GM21381 (cell line): ENCODE data around the gene SBF1.

Experiments used
- ATAC-seq: cut with Tn5 transposase; IDR thresholded peaks from one replicate; pipeline ENCODE4 v1.9.1; 2021; ENCODE audit warnings: mild to moderate bottlenecking, moderate library complexity; ENCODE audit not compliant: unreplicated experiment

SBF1 gene

DNA sequence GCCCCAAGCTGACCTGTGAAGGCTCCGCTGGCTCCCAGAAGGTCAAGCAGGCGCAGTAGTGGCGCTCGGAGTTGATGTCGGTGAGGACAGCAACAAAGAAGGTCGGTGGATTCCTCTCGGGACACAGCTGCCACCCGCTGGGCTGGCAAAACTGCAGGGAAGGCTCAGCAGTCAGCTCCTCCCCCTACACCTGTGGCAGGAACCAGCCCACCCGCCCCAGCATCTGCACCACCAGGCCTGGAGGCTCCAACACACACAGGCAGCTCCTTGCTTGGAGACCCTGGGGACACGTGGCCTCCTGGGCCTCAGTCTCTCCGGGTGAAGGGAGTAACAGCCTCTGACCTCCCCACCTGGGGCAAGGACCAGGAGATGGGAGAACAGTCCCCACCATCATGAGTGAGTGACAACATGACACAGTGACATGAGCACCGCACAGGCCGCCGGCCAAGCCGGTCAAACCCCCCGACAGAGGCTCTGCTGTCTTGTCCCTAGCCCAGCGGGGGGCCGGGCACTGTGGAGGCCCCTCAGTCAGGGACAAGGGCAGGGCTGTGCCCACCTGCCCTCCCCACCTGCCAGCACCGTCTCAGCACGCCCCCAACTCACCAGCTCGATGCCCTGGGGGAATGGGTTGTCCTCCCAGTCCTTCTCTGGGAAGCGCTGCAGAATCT, 6.9 kb downstream of the SBF1 start:
- ATAC-seq: no peak

DNA sequence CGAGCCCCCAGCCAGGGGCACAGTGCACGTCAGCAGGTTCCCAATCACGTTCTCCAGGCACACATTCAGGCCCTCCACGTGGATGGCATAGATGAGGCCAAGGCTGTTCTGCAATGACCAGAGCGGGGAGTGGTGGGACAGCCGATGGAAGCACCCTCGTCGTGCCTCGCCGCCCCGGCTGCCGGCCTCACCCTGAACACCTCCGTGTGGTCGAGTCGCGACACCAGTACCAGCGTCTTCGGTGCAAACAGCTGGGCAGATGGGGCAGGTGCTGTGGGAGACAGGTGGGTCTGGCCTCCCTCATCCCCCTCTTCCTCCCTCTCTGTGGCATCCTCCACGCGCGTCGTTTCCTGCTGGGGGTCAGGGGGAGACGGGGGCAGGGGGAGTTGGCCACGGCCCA, 7.5 kb downstream of the SBF1 start:
- no peak for ATAC-seq

DNA sequence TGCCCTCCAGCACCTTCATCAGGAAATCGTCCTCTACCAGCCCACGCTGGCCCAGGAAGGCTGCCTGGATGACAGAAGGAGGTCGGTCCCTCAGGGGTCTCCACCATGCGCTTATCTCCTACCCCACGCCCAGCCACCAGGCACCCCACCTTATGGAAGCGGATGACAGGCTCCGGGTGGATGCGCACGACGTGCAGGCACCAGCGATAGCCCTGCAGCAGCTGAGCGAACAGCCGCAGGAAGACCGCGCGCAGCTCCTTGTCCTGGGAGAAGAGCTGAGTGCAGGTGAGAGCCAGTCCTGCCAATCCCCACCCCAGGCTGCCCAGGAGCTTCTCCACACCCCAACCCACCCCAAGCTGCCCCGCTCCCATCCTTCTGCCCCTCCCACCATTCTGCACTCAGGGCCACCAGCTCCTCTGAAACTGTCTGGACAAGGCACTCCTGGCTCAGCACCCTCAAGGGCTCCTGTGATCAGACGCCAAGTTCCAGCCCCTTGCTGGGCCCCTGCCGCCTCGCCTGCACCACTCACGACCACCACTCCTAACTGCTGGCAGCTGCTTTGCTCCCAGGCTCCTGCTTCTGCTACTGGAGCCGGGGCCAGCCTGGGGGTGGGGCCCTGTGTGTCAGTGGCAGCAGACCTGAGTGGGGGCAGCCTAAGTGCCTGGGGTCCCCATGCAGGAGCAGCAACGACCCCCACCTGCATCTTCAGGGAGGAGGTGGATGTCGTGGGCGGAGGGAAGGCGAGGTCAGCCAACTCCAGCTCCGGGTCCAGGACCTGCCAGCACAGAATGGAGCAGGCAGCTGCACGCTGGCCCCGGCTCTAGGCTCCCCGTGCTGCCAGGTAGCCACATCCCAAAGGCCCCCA, 9.5 kb downstream of the SBF1 start:
- ATAC-seq: no peak

DNA sequence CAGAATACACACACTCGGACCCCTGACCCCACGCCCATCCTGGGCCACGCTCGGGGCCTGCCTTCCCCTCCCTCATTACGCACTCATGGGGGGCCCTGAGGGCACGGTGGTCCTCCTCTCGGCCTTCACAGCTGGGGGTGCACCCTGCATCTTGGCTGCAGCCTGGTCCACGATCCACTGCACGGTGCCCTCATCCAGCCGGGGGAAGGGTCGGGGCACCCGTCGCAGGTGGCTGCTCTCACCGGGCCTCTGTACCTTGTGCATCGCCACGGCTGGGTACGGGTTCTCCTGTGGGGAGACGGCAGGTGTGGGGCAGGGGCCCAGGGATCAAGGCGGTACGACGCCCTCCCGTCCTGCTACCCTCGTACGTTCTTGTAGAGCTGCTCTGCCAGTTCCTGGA, 10.4 kb downstream of the SBF1 start:
- ATAC-seq: no peak

DNA sequence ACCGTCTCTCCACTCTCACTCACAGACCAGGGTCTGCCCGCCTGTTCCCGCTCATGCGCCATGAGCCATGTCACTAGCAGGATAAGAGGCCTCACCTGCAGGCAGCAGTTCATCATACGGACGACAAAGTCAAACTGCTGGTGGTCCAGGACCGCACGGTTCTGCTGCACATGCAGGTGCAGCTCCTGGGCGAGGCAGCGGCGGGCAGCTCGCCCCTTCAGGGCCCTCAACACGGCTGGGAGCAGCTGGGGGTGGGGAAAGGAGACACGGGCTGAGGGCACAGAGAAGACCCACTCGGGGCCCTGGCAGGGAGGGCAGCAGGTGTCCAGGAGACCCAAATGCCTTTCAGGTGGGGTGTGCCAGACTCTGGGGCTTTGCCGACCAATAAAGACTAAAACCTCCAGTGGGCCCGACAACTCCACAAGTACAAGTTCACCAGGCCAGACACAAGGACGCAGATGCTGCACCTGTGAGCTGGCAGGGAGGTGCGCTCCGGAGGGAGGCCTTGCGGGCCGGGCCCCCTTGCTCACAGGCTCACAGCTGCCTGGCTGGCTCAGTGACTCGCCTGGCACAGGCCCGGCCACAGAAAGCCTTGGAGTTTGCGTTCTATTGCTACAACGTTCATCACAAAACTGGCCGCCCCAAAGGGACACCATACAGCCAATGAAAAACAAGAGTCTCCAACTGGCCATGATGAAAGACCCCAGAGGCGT, 11.5 kb downstream of the SBF1 start:
- no peak for ATAC-seq

DNA sequence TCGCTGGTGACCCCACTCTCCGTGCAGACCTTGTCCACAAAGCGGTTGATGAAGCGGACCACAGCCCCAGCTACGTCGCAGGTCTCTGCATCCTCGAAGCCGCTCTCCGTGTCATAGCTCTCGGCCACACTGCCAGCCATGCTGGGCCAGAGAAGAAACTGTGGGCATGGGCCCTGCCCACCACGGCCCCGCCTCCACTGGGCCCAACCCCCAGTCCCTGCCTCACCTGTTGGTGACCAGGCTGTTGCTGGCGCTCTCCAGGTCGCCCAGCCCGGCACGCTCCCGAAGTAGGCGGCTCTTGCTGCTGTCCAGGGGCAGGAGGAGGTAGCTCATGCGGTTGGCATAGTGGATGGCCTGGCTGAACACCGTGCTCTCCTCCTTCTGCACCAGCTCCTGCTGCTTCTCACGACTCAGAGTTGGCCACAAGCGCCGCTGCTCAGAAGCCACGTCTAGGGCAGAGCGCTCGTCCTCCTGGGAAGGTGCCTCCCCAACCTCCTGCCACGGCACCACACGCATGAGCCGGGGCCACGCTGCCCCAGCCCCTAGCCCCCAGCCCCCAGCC, 12.8 kb downstream of the SBF1 start:
- ATAC-seq: no peak

DNA sequence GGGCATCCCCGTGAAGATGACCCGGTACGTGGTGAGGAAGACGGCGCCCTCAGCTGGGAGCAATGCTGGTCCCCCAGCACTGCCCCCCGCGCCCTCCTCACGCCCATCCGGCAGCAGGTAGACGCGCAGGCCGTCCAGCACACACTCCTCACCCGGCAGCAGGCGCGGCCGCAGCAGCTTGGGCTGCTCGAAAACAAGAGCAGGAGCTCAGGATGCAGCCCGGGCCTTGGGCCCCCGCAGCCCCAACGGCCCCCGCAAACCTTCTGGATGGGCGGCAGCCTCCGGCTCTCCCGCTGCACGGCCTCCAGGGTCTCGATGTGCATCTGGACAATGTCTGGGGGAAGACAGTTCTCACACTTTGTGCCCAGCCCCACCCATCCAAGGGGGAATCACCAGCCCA, 13.3 kb downstream of the SBF1 start:
- no peak for ATAC-seq

DNA sequence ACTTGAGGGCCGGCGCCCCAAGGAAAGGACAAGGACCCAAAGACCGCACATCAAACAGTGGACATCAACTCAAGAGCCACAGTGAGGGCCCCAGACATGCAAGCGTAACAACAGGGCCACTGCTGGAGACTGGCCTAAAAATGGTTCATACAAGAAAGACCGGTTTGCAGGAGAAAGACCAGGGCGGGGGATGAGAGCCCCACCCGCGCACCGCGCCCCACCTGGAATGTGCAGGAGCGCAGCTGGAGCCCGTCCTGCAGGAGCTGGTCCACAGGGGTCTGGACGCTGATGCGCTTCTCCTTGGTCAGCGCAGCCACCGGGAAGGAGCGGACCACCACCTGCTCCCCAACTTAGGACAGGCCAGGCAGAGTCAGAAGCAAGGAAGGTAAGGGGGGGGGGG, 13.9 kb downstream of the SBF1 start:
- no peak for ATAC-seq

DNA sequence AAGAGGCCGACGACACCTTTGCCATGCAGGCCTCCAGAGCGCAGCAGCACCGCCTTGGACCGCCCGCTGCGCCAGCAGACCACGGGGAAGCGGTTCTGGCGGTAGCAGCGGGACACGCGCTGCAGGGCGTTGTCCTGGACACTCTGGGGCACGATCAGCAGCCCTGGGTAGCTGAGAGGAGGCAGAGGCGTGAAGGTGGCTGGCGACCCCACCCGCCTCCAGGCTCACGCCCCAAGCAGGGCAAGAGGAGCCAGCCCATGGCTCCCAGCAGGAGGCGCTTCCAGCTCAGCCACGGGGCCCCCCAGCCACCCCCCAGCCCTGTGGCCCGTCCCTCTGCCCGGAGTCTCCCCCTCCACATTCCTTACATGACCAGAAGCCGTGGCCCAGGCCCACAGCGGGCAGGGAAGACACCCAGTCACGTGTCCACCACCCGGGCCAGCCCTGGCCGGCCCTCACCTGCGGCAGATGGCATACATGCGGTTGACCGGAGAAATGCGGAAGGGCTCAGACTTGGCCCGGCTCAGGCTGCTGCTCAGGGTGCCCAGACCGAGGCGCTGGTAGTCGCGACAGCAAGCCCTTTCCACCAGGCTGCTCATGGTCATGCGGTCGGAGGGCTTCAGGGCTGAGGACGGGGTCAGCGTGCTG, 15.2 kb downstream of the SBF1 start:
- no peak for ATAC-seq

DNA sequence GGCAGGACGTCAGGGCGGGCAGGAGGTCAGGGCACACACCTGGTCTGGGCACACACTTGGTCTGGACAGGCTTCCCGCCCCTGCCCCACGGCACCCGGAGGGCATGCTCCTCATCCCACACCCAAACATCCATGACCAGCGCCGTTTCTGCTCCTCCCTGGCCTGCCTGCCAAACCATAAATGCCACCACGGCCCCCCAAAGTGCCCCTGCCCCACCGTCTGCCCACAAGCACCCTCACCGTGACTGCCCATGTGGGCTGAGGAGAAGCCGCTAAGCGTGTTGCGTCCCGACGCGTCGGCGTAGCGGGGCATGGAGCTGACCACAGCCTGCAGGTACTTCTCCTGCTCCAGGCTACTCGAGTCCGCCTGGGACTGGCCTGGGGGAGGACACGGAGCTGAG, 15.8 kb downstream of the SBF1 start:
- no peak for ATAC-seq

DNA sequence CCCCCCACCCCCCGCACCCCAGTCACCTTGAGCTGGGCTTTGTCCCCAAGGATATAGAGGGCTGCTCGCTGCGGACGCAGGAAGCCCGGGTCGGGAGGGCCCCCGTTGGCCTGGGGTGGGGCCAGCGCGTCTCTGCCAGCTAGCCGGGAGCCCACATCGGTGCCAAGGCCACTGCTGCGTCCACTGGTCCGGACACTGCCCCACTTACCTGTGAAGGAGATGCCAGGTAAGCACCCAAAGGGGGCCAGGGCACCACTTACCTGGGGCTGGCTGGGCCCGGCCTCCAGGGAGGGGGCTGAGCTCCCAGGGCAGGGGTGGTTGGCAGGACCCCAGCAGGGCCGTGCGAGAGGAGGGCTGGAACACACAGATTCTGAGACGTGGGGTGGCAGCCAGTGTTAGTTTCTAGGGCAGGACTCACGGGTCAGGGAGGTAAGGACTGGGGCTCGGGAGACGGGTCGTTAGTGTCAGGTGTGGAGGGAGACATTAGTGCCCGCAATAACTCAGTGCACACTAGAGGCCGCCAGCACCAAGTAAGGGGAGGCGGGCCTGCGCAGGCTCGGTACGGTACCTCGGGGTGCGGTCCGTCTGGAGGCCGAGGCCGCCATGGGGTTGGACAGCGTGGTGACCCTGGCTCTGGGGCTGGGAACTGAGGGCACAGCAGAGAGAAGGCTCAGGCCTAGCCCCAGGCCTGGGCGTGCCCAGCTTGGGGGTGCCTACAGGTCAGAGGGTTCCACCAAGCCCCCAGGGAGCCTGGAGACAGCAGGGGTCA, 18.2 kb downstream of the SBF1 start:
- no peak for ATAC-seq

DNA sequence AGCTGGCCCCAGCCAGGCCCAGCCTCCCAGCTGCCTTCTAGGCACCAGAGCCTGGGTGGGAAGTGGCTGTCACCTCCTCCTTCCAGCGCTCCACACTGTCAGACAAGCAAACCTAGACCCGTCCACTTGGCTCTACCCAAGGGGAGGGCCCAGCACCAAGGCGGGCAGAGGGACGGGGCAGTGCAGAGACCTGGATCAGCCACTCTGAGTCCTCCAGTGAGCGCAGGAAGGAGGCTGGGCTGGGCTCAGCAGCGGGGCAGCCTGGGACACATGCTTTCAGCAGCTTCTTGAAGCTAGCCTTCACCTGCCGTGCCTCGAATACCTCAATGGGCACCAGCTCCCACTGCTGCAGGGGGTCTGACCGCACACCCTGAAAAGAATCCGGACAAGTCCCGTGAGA, 18.8 kb downstream of the SBF1 start:
- ATAC-seq: no peak

DNA sequence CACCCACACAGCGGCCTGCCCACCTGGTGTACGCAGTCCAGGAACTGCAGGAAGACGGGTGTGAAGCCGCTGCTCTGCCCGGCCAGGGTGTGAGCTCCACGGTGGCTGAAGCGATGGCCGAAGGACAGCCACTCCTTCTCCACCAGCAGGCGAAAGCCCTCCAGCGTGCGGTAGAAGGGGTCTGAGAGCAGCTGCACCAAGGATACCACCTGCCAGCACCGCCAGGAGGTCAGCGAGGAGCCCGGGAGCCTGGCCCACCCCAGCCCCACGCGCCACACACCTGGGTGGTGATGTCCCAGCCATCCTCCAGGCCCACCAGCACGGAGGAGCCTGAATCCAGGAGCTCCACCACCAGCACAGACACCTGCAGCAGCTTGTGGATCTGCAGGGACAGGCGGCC, 19.6 kb downstream of the SBF1 start:
- ATAC-seq: no peak

DNA sequence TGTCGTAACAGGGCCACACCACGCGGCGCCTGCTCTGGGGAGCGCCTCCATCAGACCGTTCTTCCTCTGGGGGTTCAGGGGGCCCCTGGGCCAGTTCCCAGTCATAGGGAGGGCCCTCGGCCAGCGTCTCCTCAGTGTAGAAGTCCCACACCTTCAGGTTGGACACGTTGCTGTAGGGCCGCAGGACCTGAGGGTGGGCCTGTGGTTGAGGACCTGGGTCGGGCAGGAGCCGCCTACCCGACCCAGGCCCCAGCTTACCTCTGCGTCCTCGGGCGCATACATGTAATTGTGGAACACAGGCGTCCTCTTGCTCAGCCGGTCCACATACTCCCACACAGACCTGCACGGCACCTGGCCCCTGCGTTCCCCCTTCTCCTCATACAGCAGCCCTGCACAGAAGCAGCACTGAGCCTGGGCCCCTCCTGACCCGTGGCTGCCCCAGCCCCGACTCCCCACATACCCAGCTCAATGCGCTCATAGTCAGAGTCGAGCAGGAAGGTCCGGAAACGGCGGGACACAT, 20.2 kb downstream of the SBF1 start:
- ATAC-seq: no peak

DNA sequence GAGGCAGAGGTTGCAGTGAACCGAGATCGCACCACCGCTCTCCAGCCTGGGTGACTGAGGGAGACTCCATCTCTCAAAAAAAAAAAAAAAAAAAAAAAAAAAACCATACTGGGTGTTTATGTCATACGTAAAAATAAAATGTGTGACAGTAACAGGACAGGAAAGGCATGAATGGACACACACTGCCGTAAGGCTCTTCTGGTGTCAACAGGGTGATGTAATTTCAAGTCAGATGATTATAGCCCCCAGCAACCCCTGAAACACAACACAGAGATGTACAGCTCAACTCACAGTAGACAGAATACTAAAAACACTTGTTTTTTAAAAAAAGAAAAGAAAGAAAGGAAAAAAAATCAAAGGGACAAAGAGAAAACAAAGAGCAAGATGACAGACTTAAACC, 22.2 kb downstream of the SBF1 start:
- no peak for ATAC-seq

DNA sequence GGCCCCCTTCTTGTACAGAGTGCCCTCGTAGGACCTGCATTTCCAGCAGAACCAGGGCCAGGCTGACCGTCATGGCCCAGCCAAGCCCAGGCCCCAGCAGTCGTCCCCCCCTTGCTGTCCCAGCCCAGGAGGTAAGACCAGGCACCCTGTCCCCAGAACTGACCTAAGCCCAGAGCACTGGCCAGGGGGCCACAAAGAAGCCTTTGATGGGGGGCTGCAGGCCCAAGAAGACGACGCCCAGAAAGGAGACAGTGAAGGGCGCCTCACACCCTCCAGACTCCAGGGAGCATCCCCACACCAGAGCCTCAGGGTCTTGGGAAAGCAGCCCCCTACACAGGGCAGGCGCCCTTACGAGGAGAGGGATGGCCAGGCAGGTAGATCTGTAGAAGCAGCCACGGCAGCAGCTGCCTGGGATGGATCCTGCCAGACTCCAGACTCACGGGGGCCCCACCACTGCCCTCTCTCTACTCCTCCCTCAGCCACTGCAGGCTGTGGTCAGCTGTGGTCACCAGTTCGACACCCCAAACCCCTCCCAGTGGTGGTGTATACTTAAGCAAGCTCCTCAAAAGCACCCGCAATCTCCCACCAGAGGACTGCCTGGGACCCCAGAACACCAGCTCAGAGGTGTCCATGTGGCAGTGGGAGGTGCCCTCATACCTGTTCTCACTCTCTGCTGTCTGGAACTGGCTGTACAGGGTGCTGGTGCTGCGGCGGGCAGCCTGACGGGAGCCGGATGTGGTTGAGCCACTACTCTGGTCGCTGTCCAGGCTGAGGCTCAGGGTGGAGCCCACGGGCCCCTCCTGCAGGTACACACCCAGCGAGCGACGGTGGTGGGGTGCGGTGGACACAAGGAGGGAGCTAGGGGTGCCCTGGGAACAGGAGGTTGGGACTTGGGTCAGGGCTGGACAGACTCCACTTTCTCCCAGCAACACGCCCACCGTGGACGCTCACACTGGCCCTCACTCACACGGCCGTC, 27.0 kb downstream of the SBF1 start:
- ATAC-seq: no peak

DNA sequence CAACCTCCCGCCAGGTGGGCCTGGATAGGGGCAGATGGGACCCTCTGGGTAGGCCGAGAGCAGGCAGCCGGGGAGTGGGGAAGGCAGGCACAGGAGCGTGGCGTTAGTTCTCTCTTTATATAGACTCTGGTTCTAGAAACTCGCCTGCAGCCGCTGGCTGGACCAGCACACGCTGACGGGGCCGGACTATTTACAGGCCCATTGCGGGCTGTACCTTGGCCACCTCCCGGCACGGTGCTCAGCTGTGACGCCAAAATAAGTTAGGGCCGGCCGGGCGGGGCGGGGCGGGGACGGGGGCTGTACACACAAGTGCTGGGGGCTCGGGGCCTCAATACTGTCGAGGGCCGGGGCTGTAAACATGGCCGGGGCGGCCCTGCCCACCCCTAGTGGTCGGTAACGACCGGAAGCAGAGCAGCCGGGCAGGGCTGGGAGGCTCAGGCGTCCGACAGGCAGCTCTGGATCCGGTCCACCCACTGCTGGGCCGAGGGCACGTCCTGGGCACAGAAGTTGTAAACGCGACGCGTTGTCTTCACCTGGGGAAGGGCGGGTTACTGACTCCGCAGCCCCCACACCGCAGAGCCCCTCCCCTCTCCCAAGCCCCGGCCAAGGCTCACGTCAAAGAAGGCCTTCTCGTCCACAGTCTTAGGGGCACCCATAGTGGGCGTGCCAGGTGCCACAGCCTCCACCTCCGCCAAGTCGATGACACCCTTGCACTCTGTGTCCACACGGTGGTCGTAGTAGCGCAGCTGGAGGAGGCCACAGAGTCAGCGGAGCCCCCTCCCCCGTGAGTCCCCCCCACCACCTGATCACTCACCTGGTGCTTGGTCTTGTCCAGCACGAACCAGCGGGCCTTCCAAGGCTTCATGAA, 27.9 kb downstream of the SBF1 start:
- no peak for ATAC-seq
